PC-9 (cell line): ENCODE measurements around the gene DOCK7. TPM values are rescaled to one million over a fixed set of nuclear protein-coding genes. Genes with fewer than 3 reads are reported as not detected.

Experiments
- BruUV-seq: library from RNA; stranded (reverse); fragments of 400-500 nt; replicated peaks from 2 replicates; lab custom pipeline; 2021; lab: Mats Ljungman, UMichigan
- CTCF ChIA-PET: fragments of 300-600 bp; sonication (Branson Sonifier 250); formaldehyde crosslinking; loops from one replicate; lab custom pipeline; 2022; ENCODE audit warnings: antibody characterized with exemption; lab: Charles Lee
- POLR2A ChIA-PET: fragments of 300-600 bp; sonication (Branson Sonifier 250); formaldehyde crosslinking; loops from one replicate; lab custom pipeline; 2022; ENCODE audit warnings: antibody characterized with exemption; ENCODE audit not compliant: unreplicated experiment; lab: Charles Lee
- DNase-seq, 2 experiments: peaks; one replicate each; pipeline versions ENCODE4 v3.0.0 to v3.0.0-alpha.2; 2015 to 2022; ENCODE audit warnings: mixed read lengths in 1 of 2
- H2AFZ ChIP-seq: fragments of 200-600 bp; sonication (generic); 2 replicates; pipeline ENCODE4 v1.8.1; 2017; ENCODE audit warnings: antibody characterized with exemption
- H3F3A ChIP-seq: fragments of 200-600 bp; sonication (generic); 2 replicates; pipeline ENCODE4 v1.8.1; 2017; ENCODE audit warnings: antibody characterized with exemption, mild to moderate bottlenecking, low read depth; ENCODE audit not compliant: insufficient read depth
- H3K27ac ChIP-seq: fragments of 200-600 bp; sonication (generic); 2 replicates; pipeline ENCODE4 v1.6.1; 2016; ENCODE audit warnings: mixed run types
- H3K27me3 ChIP-seq: fragments of 200-600 bp; sonication (generic); 2 replicates; pipeline ENCODE4 v1.6.1; 2016; ENCODE audit warnings: low read depth, mixed run types; ENCODE audit not compliant: insufficient read depth
- H3K36me3 ChIP-seq: fragments of 200-600 bp; sonication (generic); 2 replicates; pipeline ENCODE4 v1.6.1; 2016; ENCODE audit warnings: low read depth, mixed run types
- H3K4me1 ChIP-seq: fragments of 200-600 bp; sonication (generic); replicated peaks from 2 replicates; pipeline ENCODE4 v1.6.1; 2016; ENCODE audit warnings: mixed run types; ENCODE audit not compliant: insufficient read depth
- H3K4me2 ChIP-seq: fragments of 200-600 bp; sonication (generic); 2 replicates; pipeline ENCODE4 v1.6.1; 2017; ENCODE audit warnings: mixed run types
- H3K4me3 ChIP-seq: fragments of 200-600 bp; sonication (generic); 2 replicates; pipeline ENCODE4 v1.6.1; 2016; ENCODE audit warnings: mixed run types
- H3K79me2 ChIP-seq: fragments of 200-600 bp; sonication (generic); 2 replicates; pipeline ENCODE4 v1.6.1; 2017; ENCODE audit warnings: low read depth, mixed run types
- H3K9me2 ChIP-seq: fragments of 200-600 bp; sonication (generic); 2 replicates; pipeline ENCODE4 v1.8.1; 2017; ENCODE audit warnings: mild to moderate bottlenecking; ENCODE audit not compliant: insufficient read depth
- H3K9me3 ChIP-seq: fragments of 200-600 bp; sonication (generic); 2 replicates; pipeline ENCODE4 v1.8.1; 2016; ENCODE audit warnings: low read depth; ENCODE audit not compliant: insufficient read depth
- H4K20me1 ChIP-seq: fragments of 200-600 bp; sonication (generic); 2 replicates; pipeline ENCODE4 v1.8.1; 2017; ENCODE audit not compliant: insufficient read depth
- EZH2 ChIP-seq: fragments of 200-600 bp; sonication (generic); IDR thresholded peaks from 2 replicates; pipeline ENCODE4 v1.8.0; 2017; ENCODE audit warnings: antibody characterized with exemption, low read depth
- intact Hi-C: fragments of 100-400 bp; cut with micrococcal nuclease; formaldehyde crosslinking; loops from one replicate; pipeline ENCODE4 v1.10.0; 2022; ENCODE audit not compliant: unreplicated experiment
- total RNA-seq: library from RNA; stranded (reverse); gene quantifications from 2 replicates; pipeline ENCODE4 v1.2.3, GENCODE V29; 2021
- TF ChIP-seq, protein P1 (sequence below): fragments of 200-600 bp; sonication (generic); conservative IDR thresholded peaks from 2 replicates; pipeline ENCODE4 v1.6.1; 2017; ENCODE audit warnings: mixed run types, antibody characterized with exemption, mild to moderate bottlenecking, moderate library complexity

DOCK7 gene
- total RNA-seq, 1 experiment from 2014 or later, result 34.0 TPM

DNA sequence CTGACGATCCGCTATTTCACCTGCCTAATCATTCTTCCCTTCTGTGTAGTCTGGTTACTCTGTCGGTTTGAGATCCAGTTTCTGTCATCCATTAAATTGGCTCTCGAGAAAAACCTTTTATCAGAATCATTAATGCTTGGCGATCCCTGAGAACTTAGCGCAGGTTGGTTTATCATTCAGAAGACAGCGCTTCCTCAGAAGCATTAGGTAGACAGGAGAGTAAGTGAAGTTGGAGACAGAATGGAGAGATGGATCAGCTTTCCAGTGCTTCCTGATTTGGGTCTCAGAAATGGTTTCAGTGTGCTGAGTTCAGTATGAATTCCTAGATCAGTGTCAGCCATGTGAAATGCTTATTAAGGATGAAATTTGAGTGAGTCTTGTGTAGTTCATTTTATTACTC, 250.0 kb downstream of the DOCK7 start:
- Histone ChIP-seq H3K27ac (peak overlapping the region; percentile 95; the same call in 1 of the 2 replicates), H3K36me3 (peaks cover 20% of the 10 kb centered on the region), H2AFZ (no peak overlapping the region; the same call in 1 of the 2 replicates), H3K4me2 (peak overlapping the region; percentile 96), H3K27me3 (no peaks in the 10 kb centered on the region), H3K9me2 (no peaks in the 10 kb centered on the region), H3K9me3 (no peaks in the 10 kb centered on the region), H4K20me1 (peaks cover 5% of the 10 kb centered on the region; the same call in 1 of the 2 replicates), H3F3A (peaks cover 17% of the 10 kb centered on the region), H3K79me2 (peaks cover 74% of the 10 kb centered on the region), H3K4me3 (peak overlapping the region; percentile 100), H3K4me1 (peaks cover 23% of the 10 kb centered on the region)
- TF ChIP-seq EZH2, result no peak
- TF ChIP-seq, protein P1, sequence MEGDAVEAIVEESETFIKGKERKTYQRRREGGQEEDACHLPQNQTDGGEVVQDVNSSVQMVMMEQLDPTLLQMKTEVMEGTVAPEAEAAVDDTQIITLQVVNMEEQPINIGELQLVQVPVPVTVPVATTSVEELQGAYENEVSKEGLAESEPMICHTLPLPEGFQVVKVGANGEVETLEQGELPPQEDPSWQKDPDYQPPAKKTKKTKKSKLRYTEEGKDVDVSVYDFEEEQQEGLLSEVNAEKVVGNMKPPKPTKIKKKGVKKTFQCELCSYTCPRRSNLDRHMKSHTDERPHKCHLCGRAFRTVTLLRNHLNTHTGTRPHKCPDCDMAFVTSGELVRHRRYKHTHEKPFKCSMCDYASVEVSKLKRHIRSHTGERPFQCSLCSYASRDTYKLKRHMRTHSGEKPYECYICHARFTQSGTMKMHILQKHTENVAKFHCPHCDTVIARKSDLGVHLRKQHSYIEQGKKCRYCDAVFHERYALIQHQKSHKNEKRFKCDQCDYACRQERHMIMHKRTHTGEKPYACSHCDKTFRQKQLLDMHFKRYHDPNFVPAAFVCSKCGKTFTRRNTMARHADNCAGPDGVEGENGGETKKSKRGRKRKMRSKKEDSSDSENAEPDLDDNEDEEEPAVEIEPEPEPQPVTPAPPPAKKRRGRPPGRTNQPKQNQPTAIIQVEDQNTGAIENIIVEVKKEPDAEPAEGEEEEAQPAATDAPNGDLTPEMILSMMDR, result no peak
- DNase-seq, result no peak
- CTCF ChIA-PET, result interaction anchor here (0.6 kb wide), 2 partner anchors 272 to 1246 kb away, joined by 4 read pairs; no protein-coding TSS in a partner anchor
- POLR2A ChIA-PET, result no interaction called here
- intact Hi-C loops, result loop anchor here (5.0 kb wide), 1 partner anchor 929 kb away; the partner anchor contains the start of gene ALG6
- BruUV-seq, result TSS peak; percentile 22

DNA sequence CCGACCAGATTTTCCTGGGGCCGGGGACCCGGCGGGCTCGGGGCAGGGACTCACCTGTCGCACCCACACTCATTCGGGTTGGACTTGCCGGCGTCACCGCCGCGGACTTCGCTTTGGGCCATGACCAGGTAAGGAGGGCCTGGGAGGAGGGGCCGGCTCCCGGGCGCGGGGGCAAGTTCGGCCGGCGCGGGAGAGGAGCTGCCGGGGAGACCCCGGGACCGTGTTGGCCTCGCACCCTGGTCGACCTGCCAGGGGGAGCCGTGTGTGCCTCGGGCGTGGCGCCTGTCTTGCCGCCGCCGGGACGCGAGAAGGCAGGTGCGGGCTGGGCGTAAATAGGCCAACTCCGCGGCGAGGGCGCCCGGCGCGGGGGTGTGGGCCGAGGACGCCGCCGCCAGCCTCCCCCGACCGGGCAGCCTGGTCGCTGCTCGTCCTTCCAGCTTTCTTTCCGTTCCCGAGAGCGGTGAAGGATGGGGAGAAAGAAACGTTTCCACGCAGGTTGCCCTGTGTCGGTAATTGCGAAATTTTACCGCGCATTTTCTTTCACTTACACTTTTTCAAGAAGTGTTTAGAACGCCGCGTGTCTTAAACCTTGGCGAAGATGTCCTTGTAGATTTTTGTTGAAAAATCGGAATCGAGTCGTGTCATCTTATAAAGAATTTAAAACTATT, 250.8 kb downstream of the DOCK7 start:
- Histone ChIP-seq H3K27me3 (no peaks in the 10 kb centered on the region), H2AFZ (peak overlapping the region; percentile 95), H3K4me2 (peak overlapping the region; percentile 96), H3K27ac (peak overlapping the region; percentile 95), H3K4me3 (peak overlapping the region; percentile 100), H3F3A (peaks cover 17% of the 10 kb centered on the region), H3K9me2 (no peaks in the 10 kb centered on the region), H3K4me1 (peaks cover 23% of the 10 kb centered on the region), H4K20me1 (peaks cover 5% of the 10 kb centered on the region; the same call in 1 of the 2 replicates), H3K79me2 (peaks cover 67% of the 10 kb centered on the region), H3K36me3 (peaks cover 19% of the 10 kb centered on the region), H3K9me3 (no peaks in the 10 kb centered on the region)
- DNase-seq, result no peak
- no TSS peak for BruUV-seq
- CTCF ChIA-PET, result interaction anchor here (0.6 kb wide), 1 partner anchor 271 kb away, joined by 4 read pairs; no protein-coding TSS in a partner anchor
- TF ChIP-seq EZH2, result no peak
- TF ChIP-seq, protein P1, result no peak
- POLR2A ChIA-PET, result interaction anchor here (0.6 to 0.7 kb wide), 2 partner anchors 683 to 891 kb away, joined by 3 read pairs; no protein-coding TSS in a partner anchor
- intact Hi-C loops, result loop anchor here (2.0 to 5.0 kb wide), 2 partner anchors 249 to 930 kb away; partner anchors contain the start of gene ALG6

DNA sequence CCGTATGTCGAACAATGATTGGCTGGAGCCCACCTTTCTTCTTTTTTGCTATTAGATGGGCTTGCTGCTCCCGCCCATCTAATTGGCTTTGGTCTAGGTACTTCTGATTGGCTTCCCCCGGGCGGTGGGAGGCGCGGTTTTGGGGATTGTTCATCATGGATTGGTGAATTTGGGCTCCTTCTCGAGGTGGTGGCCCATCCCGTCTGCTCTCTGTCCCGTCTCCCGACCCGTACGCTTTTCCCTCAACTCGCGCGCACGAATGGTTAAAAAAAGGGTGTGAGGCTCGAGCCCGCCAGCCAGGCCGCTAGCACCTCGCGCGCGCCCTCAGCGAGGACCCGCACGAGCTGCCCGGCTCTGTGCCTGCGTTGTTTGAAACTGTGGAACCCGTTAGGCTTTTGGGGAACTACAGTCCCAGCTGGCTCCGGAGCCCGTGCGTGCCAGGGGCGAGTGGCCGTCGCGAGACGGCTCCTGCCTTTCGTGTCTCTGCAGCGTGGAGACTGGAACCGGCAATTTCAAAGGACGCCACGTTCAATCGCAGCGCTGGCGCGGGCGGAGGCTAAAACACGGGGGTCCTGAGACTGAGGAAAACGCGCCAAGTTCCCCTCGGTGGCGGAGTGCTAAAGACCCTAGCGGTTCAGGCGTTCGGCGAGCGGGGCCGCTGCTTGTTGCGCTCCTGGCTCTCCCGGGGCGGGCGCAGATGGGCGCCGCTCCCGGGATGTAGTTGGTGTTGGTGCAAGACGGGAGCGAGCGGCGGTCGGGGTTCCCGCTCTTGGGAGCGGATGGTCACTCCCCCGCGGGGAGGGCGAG, 251.5 kb downstream of the DOCK7 start, which contains the start of gene USP1:
Gene USP1, plus strand, starts transcription at position 584 of the 807 bp plus-strand sequence. CDS start 2,819 bp downstream, outside the sequence.
- H3K9me2 ChIP-seq, result no peaks in the 10 kb centered on the region
- no peak for TF ChIP-seq EZH2
- TF ChIP-seq, protein P1, result no peak
- no peaks in the 10 kb centered on the region for H3K27me3 ChIP-seq
- H3K27ac ChIP-seq, result peak within 1 kb of the TSS; percentile 95
- peak within 1 kb of the TSS; percentile 96 for H3K4me2 ChIP-seq
- H3K36me3 ChIP-seq, result peaks cover 13% of the 10 kb centered on the region
- H2AFZ ChIP-seq, result peak within 1 kb of the TSS; percentile 95
- POLR2A ChIA-PET, result interaction anchor here (0.6 to 0.7 kb wide), 3 partner anchors 112 to 890 kb away, joined by 3 to 7 read pairs (median 3); no protein-coding TSS in a partner anchor
- peak; percentile 99 for DNase-seq
- H3K9me3 ChIP-seq, result no peaks in the 10 kb centered on the region
- CTCF ChIA-PET, result interaction anchor here (0.9 kb wide), 1 partner anchor 261 kb away, joined by 5 read pairs; no protein-coding TSS in a partner anchor
- intact Hi-C loops, result loop anchor here (1.0 to 5.0 kb wide), 6 partner anchors 206 to 931 kb away; partner anchors contain the start of genes ALG6 and ATG4C
- peaks cover 59% of the 10 kb centered on the region for H3K79me2 ChIP-seq
- peaks cover 17% of the 10 kb centered on the region for H3F3A ChIP-seq
- BruUV-seq, result no TSS peak
- peaks cover 23% of the 10 kb centered on the region for H3K4me1 ChIP-seq
- peak within 1 kb of the TSS; percentile 100 for H3K4me3 ChIP-seq
- H4K20me1 ChIP-seq, result peaks cover 5% of the 10 kb centered on the region; the same call in 1 of the 2 replicates
